ENCODE results near the gene POU1F1.

DNA sequence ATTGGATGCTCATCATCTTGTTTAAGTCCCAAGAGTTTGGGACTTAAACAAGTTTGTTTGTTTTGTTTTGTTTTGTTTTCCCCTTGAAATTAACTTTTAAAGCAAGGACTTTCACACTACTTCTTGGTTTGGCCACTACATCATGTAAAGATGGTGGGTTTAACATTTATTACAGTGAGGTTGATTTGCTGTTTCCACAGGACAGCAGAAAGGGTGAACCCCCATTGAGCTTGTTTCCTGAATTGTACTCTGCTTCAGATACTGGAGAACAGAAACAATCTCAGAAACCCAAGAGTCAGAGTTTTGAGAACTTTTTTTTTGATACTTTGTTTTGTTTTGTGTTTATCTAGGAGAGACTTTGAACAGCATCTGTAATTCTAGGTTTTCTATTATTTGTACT lies 6.7 kb downstream of the POU1F1 start:
- TF ChIP-seq POLR2A (IDR thresholded peaks at IDR 0.05) = no peak
- TF ChIP-seq, protein P1, sequence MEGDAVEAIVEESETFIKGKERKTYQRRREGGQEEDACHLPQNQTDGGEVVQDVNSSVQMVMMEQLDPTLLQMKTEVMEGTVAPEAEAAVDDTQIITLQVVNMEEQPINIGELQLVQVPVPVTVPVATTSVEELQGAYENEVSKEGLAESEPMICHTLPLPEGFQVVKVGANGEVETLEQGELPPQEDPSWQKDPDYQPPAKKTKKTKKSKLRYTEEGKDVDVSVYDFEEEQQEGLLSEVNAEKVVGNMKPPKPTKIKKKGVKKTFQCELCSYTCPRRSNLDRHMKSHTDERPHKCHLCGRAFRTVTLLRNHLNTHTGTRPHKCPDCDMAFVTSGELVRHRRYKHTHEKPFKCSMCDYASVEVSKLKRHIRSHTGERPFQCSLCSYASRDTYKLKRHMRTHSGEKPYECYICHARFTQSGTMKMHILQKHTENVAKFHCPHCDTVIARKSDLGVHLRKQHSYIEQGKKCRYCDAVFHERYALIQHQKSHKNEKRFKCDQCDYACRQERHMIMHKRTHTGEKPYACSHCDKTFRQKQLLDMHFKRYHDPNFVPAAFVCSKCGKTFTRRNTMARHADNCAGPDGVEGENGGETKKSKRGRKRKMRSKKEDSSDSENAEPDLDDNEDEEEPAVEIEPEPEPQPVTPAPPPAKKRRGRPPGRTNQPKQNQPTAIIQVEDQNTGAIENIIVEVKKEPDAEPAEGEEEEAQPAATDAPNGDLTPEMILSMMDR (IDR thresholded peaks at IDR 0.05) = no peak

Data from prostate gland (tissue), 2 donors.